GM08714 (cell line): ENCODE measurements around the gene ANKRD6.

Experiments
- H3K4me3 ChIP-seq: fragments of 200-500 bp; sonication (Bioruptor generic); 2 replicates; pipeline ENCODE4 v1.5.1; 2014; ENCODE audit warnings: mild to moderate bottlenecking, low read length, inconsistent platforms
- ZNF274 ChIP-seq: IDR thresholded peaks from 2 replicates; pipeline ENCODE4 v1.6.1; 2012; ENCODE audit warnings: mild to moderate bottlenecking, low read depth, low read length

Gene ANKRD6

GRCh38 chr6:89589297-89590025 lies 156.5 kb downstream of the ANKRD6 start:
- H3K4me3 ChIP-seq, result no peak overlapping the region
- no peak for TF ChIP-seq ZNF274

DNA sequence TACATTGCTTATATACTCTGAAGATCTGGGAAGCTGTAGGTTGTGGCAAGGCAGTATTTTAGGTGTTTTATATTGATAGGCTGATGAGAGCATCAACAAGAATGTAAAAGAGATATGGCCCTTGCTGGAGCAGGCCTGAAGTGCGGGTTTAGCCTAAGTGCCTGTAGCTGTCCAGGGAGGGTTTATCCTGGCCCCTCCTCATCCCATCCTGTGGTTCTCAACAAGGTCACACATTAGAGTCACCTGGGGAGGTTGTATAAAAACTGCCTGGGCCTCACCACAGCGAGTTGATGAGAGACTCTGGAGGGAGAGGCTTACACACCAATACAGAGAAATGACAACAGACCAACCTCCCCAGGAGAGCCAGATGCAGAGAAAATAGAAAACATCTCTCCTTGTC lies 157.2 kb downstream of the ANKRD6 start:
- no peak for TF ChIP-seq ZNF274

GRCh38 chr6:89591745-89592144 lies 158.8 kb downstream of the ANKRD6 start:
- TF ChIP-seq ZNF274, result no peak
- H3K4me3 ChIP-seq, result no peak overlapping the region

More for the DNA sequence above, 157.2 kb downstream of the ANKRD6 start:
- H3K4me3 ChIP-seq, result no peak overlapping the region

DNA sequence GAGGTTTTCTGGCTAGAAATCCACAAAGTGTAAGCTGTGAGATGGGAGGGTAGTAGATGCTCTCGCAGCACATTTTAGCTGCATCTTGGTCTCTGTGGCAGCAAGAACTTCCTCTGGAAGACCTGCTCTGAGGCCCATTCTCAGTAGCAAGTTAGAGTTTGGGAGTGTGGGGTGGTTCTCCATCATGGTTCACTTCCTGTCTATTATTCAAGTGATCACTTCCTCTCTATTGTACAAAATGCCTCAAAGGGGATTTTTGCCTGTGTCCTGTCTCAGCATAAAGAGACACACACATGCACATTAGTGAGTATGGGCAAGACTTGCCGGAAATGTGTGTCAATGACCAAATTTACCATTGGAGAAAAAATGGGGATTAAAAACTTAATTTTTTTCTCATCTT lies 163.1 kb downstream of the ANKRD6 start:
- no peak overlapping the region for H3K4me3 ChIP-seq
- no peak for TF ChIP-seq ZNF274

DNA sequence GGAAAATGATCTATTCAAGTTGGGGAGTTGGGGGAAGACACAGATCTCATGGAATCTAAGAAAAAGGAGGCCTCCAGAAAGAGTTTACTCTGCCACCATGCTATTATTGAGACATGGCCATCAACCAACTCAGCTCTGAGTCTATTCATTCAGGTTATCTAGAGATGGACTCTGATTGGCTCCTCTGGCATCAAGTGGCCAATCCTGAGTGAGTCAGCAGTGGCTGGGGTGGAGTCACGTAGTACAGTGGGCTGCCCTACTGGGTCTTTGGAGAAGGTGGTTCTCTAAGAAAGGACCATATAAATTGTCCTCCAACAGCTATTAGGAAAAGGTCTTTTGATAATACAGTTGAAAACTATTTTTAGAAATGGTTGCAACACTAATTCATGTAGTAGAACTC lies 163.5 kb downstream of the ANKRD6 start:
- no peak overlapping the region for H3K4me3 ChIP-seq
- TF ChIP-seq ZNF274, result no peak

DNA sequence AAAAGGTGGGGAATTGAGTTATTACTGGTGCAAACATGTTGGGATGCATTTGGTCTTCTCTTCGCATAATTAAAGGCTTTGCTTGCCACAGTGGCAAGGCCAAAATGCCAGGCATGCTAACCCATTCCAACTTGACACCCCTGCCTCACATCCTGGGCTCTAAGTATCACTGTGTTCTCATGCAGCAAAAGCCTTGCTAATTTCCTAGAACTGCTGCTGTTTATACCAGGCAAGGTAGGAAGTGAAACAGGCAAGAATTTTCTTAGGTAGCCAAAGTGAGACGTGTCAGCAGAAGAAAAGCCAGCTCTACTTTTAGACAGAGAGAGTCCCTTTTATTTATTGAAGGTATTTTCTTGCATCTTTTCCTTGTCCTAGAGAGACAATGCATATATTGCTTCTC lies 164.4 kb downstream of the ANKRD6 start:
- TF ChIP-seq ZNF274, result no peak
- H3K4me3 ChIP-seq, result no peak overlapping the region

GRCh38 chr6:89597988-89598387 lies 165.0 kb downstream of the ANKRD6 start:
- H3K4me3 ChIP-seq, result no peak overlapping the region
- TF ChIP-seq ZNF274, result no peak

GRCh38 chr6:89599727-89600126 lies 166.8 kb downstream of the ANKRD6 start:
- no peak overlapping the region for H3K4me3 ChIP-seq
- no peak for TF ChIP-seq ZNF274

DNA sequence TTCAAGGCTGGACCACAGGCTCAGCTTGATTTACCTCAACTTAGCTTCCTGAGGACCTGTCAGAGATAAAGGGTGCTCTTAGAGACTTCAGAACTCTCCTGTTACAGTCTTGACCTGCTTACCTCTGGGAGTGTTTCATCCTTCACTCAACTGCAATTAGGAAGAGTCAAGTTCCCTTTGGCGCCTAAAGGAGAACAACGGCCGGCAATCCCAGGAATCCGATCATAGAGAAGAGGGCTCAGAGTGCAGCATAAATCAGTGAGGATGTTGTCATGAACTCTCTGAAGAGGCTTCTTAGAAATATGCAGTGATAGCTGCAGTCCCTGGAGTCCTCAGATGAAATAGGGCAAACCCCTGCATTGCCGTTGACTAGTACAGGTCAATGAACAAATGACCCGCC lies 169.2 kb downstream of the ANKRD6 start:
- TF ChIP-seq ZNF274, result no peak
- no peak overlapping the region for H3K4me3 ChIP-seq

DNA sequence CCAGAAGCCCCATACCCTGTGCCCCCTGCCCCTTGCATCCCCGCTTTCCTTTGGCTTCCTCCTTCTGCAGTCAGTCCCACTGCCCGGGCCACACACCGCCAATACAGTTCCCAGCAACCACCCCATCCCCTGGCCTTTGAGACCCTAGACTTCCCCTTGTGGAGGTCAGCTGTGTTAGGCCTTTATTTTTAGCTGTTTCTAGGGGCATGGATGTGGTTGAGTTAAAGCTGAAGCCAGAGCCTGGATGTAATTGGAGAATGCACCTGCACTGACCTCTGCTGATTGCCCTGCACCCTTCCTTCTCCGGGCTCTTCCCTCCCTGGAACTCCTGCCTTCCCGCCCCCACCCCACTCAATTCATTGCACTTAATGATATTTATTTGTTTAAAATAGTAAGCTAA lies 171.7 kb downstream of the ANKRD6 start:
- no peak overlapping the region for H3K4me3 ChIP-seq
- TF ChIP-seq ZNF274, result no peak

DNA sequence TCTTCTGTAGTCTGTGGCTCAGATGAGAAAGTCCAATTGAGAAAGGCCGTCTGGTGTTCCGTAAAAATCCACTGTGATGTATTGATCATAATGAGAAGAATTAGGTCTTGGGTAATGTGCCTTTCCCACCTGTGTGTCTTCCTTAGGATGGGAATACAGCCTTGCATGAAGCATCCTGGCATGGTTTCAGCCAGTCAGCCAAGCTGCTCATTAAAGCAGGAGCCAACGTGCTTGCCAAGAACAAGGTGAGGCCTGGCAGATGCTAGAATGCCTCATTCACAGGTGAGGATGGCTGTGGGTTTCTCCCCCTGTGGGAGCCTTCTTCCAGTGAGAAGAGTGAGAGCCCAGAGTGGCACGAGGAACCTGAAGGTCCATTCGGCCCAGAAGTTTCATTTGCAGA lies 172.9 kb downstream of the ANKRD6 start:
- no peak for TF ChIP-seq ZNF274
- no peak overlapping the region for H3K4me3 ChIP-seq

DNA sequence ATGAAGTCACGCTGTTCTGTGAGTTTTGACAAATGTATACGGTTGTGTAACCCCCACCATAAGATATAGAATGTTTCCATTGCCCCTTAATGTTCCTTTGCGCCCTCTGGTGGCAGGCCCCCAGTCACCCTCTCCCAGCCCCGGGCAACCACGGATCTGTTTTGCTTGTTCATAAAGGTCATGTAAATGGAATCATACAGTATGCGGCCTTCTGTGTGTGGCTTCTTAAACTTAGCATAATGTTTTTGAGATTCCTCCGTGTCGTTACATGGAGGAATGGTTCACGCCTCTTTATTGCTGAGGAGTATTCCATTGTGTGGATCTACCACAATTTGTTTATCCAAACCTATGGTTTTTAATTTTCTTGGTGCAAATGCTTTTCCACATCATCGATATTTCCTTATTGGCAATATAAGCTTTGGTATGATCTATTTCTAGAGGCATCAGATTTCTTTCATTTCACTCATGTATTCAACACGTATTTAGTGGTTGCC lies 177.2 kb downstream of the ANKRD6 start:
- TF ChIP-seq ZNF274, result no peak
- no peak overlapping the region for H3K4me3 ChIP-seq

DNA sequence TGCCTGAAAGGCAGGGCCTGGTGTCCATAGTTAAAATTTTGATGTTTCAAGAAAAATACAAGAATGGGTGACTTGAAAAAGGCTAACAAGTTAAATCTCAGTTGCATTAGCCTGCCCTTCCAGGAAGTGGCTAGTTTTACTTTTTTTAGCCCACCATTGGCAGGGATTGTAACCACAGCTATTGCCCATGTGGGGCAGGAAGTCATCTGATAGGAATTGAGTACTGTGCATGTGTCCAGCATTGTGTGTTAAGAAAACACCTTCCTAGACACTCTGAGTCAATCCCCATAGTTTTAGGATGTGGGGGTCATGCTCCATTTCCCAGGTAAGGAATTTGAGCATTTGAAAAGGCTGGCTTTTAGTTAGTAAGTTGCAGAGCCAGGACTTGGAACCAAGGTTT lies 178.7 kb downstream of the ANKRD6 start:
- no peak for TF ChIP-seq ZNF274
- H3K4me3 ChIP-seq, result no peak overlapping the region

- no peak for TF ChIP-seq ZNF274
- no peak overlapping the region for H3K4me3 ChIP-seq
These were observed 179.2 kb downstream of the ANKRD6 start for GRCh38 chr6:89612121-89612520.

DNA sequence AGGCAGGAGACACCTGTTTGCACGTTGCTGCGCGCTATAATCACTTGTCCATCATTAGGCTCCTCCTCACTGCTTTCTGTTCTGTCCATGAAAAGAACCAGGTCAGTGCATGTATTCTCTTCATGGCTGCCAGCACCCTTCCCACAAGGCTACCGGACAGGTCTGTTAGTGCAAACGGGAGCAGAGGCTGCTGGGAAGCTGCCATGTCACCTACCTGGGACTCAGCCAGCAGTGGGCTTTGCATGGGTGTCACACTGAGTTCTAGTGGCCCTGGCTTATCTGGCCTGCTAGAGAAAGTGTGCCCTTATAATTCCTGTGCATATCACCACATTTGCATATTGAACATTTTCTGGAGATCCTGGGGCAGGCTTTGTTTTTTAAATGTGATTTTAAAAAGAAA lies 180.8 kb downstream of the ANKRD6 start:
- H3K4me3 ChIP-seq, result no peak overlapping the region
- no peak for TF ChIP-seq ZNF274

GRCh38 chr6:89615882-89616281 lies 182.9 kb downstream of the ANKRD6 start:
- H3K4me3 ChIP-seq, result no peak overlapping the region
- no peak for TF ChIP-seq ZNF274
